Raji (cell line): ENCODE results near the gene CCDC122.

ENCODE experiments used
- POLR2A ChIP-seq: IDR thresholded peaks from 2 replicates; pipeline ENCODE4 v1.6.1; 2011; ENCODE audit warnings: low read depth, low read length, control low read depth; ENCODE audit not compliant: insufficient read depth

CCDC122 gene

DNA sequence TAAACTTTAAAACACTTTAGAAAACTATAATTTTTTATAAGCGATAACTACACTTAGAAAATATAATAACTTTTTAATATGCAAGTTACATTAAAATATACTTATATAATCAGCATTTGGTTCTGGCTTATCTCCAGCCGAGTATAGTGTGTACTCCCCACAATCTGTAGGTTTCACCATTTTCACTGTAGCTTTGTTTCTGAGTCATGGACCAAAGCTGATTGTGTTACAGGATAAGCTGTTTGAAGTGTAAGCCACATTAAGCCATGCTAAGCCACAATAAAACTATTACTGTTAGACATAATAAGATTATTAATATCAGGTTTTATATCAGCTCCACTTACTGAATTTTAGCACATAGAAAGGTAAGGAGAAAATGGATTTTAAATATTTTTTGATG, 43.8 kb downstream of the CCDC122 start:
- TF ChIP-seq POLR2A = no peak

GRCh38 chr13:43831088-43831487, 48.5 kb downstream of the CCDC122 start:
- TF ChIP-seq POLR2A = no peak

- no peak for TF ChIP-seq POLR2A
Observed at GRCh38 chr13:43830497-43830881, 49.1 kb downstream of the CCDC122 start.

DNA sequence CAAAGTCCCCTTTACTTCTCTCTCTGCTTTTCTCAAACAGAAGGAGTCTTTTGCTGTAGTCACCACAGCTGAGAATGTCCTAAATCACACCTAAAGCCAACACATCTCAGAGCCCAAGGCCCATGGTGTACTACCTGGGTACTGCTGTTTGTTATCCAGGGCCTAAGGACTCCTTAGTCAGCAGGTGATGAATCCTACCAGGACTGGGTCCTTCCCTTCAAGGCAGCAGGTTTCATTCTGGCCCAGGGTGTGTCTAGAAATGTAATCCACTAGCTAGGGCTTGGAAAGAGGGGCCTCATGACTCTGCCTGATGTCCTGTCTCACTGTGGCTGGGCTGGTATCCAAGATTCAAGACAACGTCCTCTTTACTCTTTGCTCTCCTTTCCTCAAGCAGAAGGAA, 56.6 kb downstream of the CCDC122 start:
- TF ChIP-seq POLR2A = no peak

- no peak for TF ChIP-seq POLR2A
Observed at GRCh38 chr13:43816401-43816889, 63.1 kb downstream of the CCDC122 start.

- TF ChIP-seq POLR2A = no peak
Observed at GRCh38 chr13:43815204-43815603, 64.3 kb downstream of the CCDC122 start.

DNA sequence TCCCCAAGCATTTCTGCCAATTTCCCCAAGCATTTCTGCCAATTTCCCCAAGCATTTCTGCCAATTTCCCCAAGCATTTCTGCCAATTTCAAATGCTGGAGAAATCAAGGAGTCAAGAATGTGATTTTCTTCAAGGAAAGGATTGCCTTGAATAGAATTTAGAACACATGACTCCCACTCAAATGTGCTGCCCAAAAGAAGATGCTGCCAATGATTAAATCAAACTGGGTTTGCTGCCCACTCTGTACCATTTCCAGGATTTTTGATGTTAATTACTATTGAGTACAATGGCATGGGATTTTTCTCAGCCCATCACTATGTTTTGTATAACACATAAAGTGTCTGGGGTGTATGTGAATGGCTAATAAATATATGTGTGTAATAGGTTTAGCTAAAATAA, 70.9 kb downstream of the CCDC122 start:
- TF ChIP-seq POLR2A = no peak

GRCh38 chr13:43805681-43806128, 73.8 kb downstream of the CCDC122 start:
- TF ChIP-seq POLR2A = no peak

GRCh38 chr13:43805071-43805468, 74.5 kb downstream of the CCDC122 start:
- TF ChIP-seq POLR2A = no peak

DNA sequence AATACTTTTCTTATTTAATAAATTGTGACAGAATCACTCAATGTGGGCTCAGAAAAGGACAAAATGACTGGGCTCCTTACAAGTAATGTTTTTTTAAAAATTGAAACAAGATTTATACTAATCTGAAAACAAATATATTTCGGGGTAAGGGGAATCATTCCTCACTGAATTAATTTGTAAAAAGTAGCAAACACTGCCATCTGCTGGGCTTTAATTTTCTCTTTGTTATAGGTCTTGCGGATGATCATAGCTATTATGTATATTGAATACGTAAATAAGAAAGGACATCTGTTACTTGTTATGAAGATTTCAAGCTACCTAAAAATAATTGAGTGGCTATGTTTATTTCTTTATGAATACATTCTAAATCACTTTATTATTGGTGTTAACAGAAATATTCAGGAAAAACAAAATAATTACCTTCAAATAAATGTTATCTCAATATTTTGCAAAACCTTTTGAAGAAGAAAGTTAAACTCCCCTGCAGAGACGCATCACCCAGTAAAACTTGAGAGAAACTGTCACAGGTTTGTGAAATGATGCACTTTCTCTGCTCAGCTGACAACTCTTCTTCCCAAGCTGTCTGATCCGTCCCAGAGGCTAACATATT, 75.0 kb downstream of the CCDC122 start:
- TF ChIP-seq POLR2A = no peak

GRCh38 chr13:43802511-43802910, 77.0 kb downstream of the CCDC122 start:
- TF ChIP-seq POLR2A = no peak

GRCh38 chr13:43800828-43801227, 78.7 kb downstream of the CCDC122 start:
- no peak for TF ChIP-seq POLR2A

DNA sequence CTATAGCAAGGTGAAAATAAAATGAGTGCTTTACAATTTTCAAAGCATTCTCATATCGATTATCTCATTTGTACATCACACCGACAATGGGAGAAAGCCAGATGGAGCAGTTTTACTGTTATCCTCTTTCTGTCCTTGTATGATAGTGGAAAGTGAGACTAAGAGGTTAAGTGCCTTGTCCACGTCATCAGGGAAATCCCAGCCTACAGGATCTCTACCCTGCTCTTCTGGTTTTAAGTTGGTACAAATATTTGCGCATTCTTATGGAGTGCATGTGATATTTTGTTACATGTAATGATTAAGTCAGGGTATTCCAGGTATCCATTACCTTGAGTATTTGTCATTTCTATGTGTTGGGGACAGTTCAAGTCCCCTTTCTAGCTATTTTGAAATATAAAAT, 80.3 kb downstream of the CCDC122 start:
- TF ChIP-seq POLR2A = no peak

- TF ChIP-seq POLR2A = no peak
Observed at GRCh38 chr13:43797869-43798268, 81.7 kb downstream of the CCDC122 start.

DNA sequence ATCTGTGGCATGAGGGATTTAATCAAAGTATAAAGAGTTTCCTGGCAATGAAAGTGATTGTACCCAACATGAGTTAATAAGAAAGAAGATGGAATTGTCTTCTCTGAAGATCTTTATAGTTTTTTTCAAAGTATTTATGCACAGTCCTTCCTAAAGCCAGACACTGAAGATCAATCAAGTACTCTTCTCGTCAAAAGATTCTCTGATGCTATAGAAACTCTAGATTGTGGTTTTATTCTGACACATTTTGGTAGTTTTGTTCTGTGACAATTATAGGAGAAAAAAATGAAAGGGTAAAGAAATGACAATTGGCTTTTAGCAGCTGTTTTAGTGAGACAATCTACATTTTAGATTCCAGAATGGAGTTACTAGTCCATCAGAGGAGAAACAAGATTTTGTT, 82.4 kb downstream of the CCDC122 start:
- TF ChIP-seq POLR2A = no peak

GRCh38 chr13:43794416-43794815, 85.1 kb downstream of the CCDC122 start:
- no peak for TF ChIP-seq POLR2A
